ENCODE data around the gene SNAI3. TPM values are rescaled to one million over a fixed set of nuclear protein-coding genes. Genes with fewer than 3 reads are reported as not detected.

Gene SNAI3
- total and polyA plus RNA-seq, 9 of the 15 experiments (the other 6 are each of a cell fraction or from before 2014, with no cell fraction given) = 0.04 to 4.1 (median 0.80) TPM; not detected in 1

- TF ChIP-seq HDAC6 (IDR thresholded peaks at IDR 0.05; ENCODE audit: low read depth, low read length) (no peak), TEAD1 (CRISPR knock-in tag; IDR thresholded peaks at IDR 0.05) (no peak), ZBTB9 (CRISPR knock-in tag; IDR thresholded peaks at IDR 0.05) (peak; percentile 58; the same call in 1 of the 2 replicates), TFAM (CRISPR knock-in tag; conservative IDR thresholded peaks at IDR 0.05) (no peak), ELK3 (CRISPR knock-in tag; IDR thresholded peaks at IDR 0.05) (no peak), ZNF518B (CRISPR knock-in tag; IDR thresholded peaks at IDR 0.05) (no peak), SRSF7 (optimal IDR thresholded peaks at IDR 0.05; ENCODE audit: low read depth, low read length) (no peak), GABPA (tag; conservative IDR thresholded peaks at IDR 0.05; ENCODE audit: low read depth) (peak; percentile 88), TFAP4 (CRISPR knock-in tag; IDR thresholded peaks at IDR 0.05; ENCODE audit: borderline replicate concordance) (peak; percentile 32; the same call in 1 of the 2 replicates), SAFB2 (IDR thresholded peaks at IDR 0.05; ENCODE audit: borderline replicate concordance, low read depth, low read length, severe bottlenecking) (no peak), GTF2F1 (IDR thresholded peaks at IDR 0.05; ENCODE audit: low read depth, low read length) (no peak), ILF3 (IDR thresholded peaks at IDR 0.05; ENCODE audit: borderline replicate concordance) (no peak), ZNF512 (tag; IDR thresholded peaks at IDR 0.05) (no peak)
Observed at GRCh38 chr16:88651276-88651988, 34.9 kb downstream of the SNAI3 start (continued).

Measured in K562 (cell line).